GM08714 (cell line): ENCODE measurements around the gene MED13L.
"Not testable (repeated sequence)": the region's sequence is repeated elsewhere in the genome, so short reads cannot be mapped to it uniquely, and the experiment has no call there.

ENCODE experiments used
- H3K4me3 ChIP-seq: fragments of 200-500 bp; sonication (Bioruptor generic); 2 replicates; pipeline ENCODE4 v1.5.1; 2014; ENCODE audit warnings: mild to moderate bottlenecking, low read length, inconsistent platforms
- ZNF274 ChIP-seq: IDR thresholded peaks from 2 replicates; pipeline ENCODE4 v1.6.1; 2012; ENCODE audit warnings: mild to moderate bottlenecking, low read depth, low read length

Gene MED13L

GRCh38 chr12:116238149-116238548 lies 39.3 kb downstream of the MED13L start:
- H3K4me3 ChIP-seq: no peak overlapping the region
- TF ChIP-seq ZNF274: no peak

GRCh38 chr12:116236976-116237375 lies 40.5 kb downstream of the MED13L start:
- no peak for TF ChIP-seq ZNF274

GRCh38 chr12:116236148-116236731 lies 41.3 kb downstream of the MED13L start:
- TF ChIP-seq ZNF274: no peak
- H3K4me3 ChIP-seq: no peak overlapping the region

More at GRCh38 chr12:116236976-116237375, 40.5 kb downstream of the MED13L start:
- H3K4me3 ChIP-seq: no peak overlapping the region

GRCh38 chr12:116234148-116234547 lies 43.3 kb downstream of the MED13L start:
- H3K4me3 ChIP-seq: not testable (repeated sequence)

- H3K4me3 ChIP-seq: no peak overlapping the region
Observed at GRCh38 chr12:116233669-116234068, 43.8 kb downstream of the MED13L start.

GRCh38 chr12:116227811-116228210 lies 49.7 kb downstream of the MED13L start:
- no peak overlapping the region for H3K4me3 ChIP-seq
- no peak for TF ChIP-seq ZNF274

More at GRCh38 chr12:116233669-116234068, 43.8 kb downstream of the MED13L start:
- no peak for TF ChIP-seq ZNF274

- no peak for TF ChIP-seq ZNF274
- H3K4me3 ChIP-seq: no peak overlapping the region
Observed at GRCh38 chr12:116226026-116226425, 51.5 kb downstream of the MED13L start.

- no peak for TF ChIP-seq ZNF274
Observed at GRCh38 chr12:116222358-116222757, 55.1 kb downstream of the MED13L start.

GRCh38 chr12:116220756-116221155 lies 56.7 kb downstream of the MED13L start:
- no peak for TF ChIP-seq ZNF274
- H3K4me3 ChIP-seq: no peak overlapping the region

More at GRCh38 chr12:116222358-116222757, 55.1 kb downstream of the MED13L start:
- no peak overlapping the region for H3K4me3 ChIP-seq

GRCh38 chr12:116217045-116217735 lies 60.3 kb downstream of the MED13L start:
- TF ChIP-seq ZNF274: no peak
- no peak overlapping the region for H3K4me3 ChIP-seq

GRCh38 chr12:116216022-116216756 lies 61.3 kb downstream of the MED13L start:
- no peak for TF ChIP-seq ZNF274
- H3K4me3 ChIP-seq: no peak overlapping the region

GRCh38 chr12:116215023-116215422 lies 62.5 kb downstream of the MED13L start:
- no peak overlapping the region for H3K4me3 ChIP-seq
- TF ChIP-seq ZNF274: no peak

GRCh38 chr12:116213885-116214527 lies 63.5 kb downstream of the MED13L start:
- no peak for TF ChIP-seq ZNF274
- H3K4me3 ChIP-seq: no peak overlapping the region

GRCh38 chr12:116213014-116213413 lies 64.5 kb downstream of the MED13L start:
- no peak for TF ChIP-seq ZNF274
- H3K4me3 ChIP-seq: no peak overlapping the region

- no peak for TF ChIP-seq ZNF274
Observed at GRCh38 chr12:116210762-116211161, 66.7 kb downstream of the MED13L start.

More at GRCh38 chr12:116210762-116211161, 66.7 kb downstream of the MED13L start:
- H3K4me3 ChIP-seq: no peak overlapping the region
